ENCODE results near the gene ASIP. TPM values are rescaled to one million over a fixed set of nuclear protein-coding genes. Genes with fewer than 3 reads are reported as not detected.
"Not testable (repeated sequence)": the region's sequence is repeated elsewhere in the genome, so short reads cannot be mapped to it uniquely, and the experiment has no call there.

ASIP gene
- total RNA-seq, 1 donor: not detected

- TF ChIP-seq, protein P1, sequence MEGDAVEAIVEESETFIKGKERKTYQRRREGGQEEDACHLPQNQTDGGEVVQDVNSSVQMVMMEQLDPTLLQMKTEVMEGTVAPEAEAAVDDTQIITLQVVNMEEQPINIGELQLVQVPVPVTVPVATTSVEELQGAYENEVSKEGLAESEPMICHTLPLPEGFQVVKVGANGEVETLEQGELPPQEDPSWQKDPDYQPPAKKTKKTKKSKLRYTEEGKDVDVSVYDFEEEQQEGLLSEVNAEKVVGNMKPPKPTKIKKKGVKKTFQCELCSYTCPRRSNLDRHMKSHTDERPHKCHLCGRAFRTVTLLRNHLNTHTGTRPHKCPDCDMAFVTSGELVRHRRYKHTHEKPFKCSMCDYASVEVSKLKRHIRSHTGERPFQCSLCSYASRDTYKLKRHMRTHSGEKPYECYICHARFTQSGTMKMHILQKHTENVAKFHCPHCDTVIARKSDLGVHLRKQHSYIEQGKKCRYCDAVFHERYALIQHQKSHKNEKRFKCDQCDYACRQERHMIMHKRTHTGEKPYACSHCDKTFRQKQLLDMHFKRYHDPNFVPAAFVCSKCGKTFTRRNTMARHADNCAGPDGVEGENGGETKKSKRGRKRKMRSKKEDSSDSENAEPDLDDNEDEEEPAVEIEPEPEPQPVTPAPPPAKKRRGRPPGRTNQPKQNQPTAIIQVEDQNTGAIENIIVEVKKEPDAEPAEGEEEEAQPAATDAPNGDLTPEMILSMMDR (IDR thresholded peaks at IDR 0.05; ENCODE audit: insufficient read depth, low read depth, low read length): no peak
- no peak for DNase-seq (ENCODE audit: low read depth)
- no peak overlapping the region for H3K4me3 ChIP-seq (ENCODE audit: low read depth, low read length)
These were observed 1.7 kb downstream of the ASIP start for GRCh38 chr20:34242879-34243278.

DNA sequence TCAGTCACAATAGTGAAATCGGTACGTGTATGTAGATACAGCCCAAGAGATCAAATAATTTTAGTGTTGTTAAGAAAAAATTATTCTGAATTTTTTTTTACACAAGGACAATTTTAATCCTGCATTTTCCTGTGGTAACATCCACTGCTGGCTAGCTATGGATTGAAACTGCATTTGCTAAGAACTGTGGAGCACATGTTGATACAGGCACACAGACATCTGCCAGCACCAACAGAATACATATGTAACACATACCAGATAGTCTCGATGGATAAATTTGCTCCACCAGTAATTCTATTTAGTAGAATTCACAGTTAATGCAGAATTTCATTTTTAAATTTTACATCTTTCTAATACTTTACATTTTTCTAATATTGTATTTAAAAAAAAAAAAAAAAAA lies 2.2 kb downstream of the ASIP start:
- DNase-seq (ENCODE audit: low read depth): no peak
- TF ChIP-seq, protein P1 (IDR thresholded peaks at IDR 0.05; ENCODE audit: insufficient read depth, low read depth, low read length): no peak
- no peak overlapping the region for H3K4me3 ChIP-seq (ENCODE audit: low read depth, low read length)

- TF ChIP-seq, protein P1 (IDR thresholded peaks at IDR 0.05; ENCODE audit: insufficient read depth, low read depth, low read length): no peak
- DNase-seq (ENCODE audit: low read depth): peak; percentile 12
These were observed 5.0 kb downstream of the ASIP start for GRCh38 chr20:34246126-34246626.

DNA sequence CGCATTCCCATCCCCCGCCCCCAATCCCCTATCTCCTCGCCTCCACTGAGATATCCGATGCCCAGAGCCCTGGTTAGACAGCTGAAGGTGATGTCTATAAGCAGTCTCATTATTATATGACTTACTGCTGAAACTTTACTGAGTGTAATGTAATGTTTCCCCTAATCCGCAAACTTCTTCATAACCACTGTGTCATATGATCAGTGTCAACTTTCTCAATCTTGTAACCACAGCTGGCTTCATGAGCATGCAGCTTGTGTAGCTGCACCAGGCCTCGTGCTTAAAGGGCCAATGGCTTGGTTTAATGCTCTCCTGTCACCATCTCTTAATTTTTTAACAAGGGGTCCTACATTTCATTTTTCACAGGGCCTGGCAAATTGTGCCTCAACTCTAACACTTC lies 8.1 kb downstream of the ASIP start:
- TF ChIP-seq, protein P1 (IDR thresholded peaks at IDR 0.05; ENCODE audit: insufficient read depth, low read depth, low read length): no peak
- H3K4me3 ChIP-seq (ENCODE audit: low read depth, low read length): no peak overlapping the region
- peak; percentile 78 for DNase-seq (ENCODE audit: low read depth)

More at GRCh38 chr20:34246126-34246626, 5.0 kb downstream of the ASIP start:
- no peak overlapping the region for H3K4me3 ChIP-seq (ENCODE audit: low read depth, low read length)

GRCh38 chr20:34250005-34250404 lies 8.8 kb downstream of the ASIP start:
- no peak overlapping the region for H3K4me3 ChIP-seq (ENCODE audit: low read depth, low read length)
- DNase-seq (ENCODE audit: low read depth): no peak
- TF ChIP-seq, protein P1 (IDR thresholded peaks at IDR 0.05; ENCODE audit: insufficient read depth, low read depth, low read length): no peak

- no peak for DNase-seq (ENCODE audit: low read depth)
- TF ChIP-seq, protein P1 (IDR thresholded peaks at IDR 0.05; ENCODE audit: insufficient read depth, low read depth, low read length): no peak
- H3K4me3 ChIP-seq (ENCODE audit: low read depth, low read length): no peak overlapping the region
These were observed 10.4 kb downstream of the ASIP start for GRCh38 chr20:34251619-34252018.

DNA sequence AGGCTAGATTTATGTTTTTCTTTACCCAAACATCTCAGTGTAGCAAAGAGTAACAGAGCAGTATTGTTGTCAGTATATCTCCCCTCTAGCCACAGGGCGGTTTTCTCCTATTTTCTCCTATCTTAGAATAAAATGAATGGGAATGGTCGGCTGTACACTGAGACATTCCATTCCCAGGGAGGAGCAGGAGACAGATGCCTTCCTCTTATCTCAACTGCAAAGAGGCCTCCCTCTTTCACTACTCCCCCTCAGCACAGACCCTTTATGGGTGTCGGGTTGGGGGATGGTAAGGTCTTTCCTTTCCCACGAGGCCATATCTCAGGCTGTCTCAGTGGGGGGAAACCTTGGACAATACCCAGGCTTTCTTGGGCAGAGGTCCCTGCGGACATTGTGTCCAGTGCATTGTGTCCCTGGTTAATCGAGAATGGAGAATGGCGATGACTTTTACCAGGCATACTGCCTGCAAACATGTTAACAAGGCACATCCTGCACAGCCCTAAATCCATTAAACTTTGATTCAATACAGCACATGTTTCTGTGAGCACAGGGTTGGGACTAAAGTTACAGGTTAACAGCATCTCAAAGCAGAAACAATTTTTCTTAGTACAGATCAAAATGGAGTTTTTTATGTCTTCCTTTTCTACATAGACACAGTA lies 11.3 kb downstream of the ASIP start:
- DNase-seq (ENCODE audit: low read depth); H3K4me3 ChIP-seq (ENCODE audit: low read depth, low read length): not testable (repeated sequence)
